ENCODE results near the gene MT1F.

The MT1F gene

DNA sequence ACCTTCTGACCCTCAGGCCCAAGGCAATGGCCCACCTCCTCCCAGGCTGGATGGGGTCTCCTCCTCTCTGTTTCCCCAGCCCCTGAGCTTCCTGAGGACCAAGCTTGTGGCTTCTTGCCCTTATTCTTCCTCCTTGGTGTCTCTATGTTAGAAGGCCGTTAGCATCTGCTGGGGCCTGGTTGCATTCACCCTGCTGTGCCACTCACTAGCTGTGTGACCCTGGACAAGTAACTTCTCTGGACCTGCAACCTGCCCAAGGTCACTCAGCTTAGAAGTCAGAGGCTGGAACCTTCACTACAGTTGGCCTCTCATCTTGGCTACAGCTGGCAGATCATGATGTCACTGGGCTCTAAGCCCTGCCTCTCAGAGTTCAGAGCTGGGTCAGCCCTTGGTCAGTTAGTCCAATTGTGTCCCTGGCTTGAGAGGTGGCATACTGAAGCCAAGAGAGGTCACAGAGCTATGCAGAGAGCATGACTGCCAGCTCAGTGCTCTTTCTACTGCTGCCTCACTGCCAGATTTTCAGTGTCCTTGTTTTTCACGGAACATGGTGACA is 46.4 kb upstream of the MT1F start:
- TF ChIP-seq, protein P1, sequence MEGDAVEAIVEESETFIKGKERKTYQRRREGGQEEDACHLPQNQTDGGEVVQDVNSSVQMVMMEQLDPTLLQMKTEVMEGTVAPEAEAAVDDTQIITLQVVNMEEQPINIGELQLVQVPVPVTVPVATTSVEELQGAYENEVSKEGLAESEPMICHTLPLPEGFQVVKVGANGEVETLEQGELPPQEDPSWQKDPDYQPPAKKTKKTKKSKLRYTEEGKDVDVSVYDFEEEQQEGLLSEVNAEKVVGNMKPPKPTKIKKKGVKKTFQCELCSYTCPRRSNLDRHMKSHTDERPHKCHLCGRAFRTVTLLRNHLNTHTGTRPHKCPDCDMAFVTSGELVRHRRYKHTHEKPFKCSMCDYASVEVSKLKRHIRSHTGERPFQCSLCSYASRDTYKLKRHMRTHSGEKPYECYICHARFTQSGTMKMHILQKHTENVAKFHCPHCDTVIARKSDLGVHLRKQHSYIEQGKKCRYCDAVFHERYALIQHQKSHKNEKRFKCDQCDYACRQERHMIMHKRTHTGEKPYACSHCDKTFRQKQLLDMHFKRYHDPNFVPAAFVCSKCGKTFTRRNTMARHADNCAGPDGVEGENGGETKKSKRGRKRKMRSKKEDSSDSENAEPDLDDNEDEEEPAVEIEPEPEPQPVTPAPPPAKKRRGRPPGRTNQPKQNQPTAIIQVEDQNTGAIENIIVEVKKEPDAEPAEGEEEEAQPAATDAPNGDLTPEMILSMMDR (IDR thresholded peaks at IDR 0.05; ENCODE audit: borderline replicate concordance, insufficient read depth, low read depth, low read length) = no peak
- H3K4me3 ChIP-seq (ENCODE audit: low read depth, low read length) = no peak overlapping the region

DNA sequence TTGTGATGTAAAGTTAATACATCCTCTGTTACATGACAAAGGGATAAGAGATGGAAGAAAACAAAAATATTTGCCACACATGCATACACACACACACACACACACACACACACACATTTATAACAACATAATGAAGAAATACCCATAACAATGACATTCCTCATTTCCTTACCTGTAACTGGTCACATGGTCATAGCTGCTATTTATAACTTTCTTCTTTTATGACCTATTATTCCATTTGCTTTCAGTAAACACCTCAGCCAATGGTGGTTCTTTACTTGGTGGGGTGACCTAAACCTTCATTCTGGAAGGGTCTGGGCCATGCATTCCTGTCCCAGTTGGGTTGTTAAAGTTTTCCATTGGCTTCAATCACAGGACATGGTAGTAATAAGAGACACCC is 44.1 kb upstream of the MT1F start:
- TF ChIP-seq, protein P1 (IDR thresholded peaks at IDR 0.05; ENCODE audit: borderline replicate concordance, insufficient read depth, low read depth, low read length) = no peak
- no peak overlapping the region for H3K4me3 ChIP-seq (ENCODE audit: low read depth, low read length)

DNA sequence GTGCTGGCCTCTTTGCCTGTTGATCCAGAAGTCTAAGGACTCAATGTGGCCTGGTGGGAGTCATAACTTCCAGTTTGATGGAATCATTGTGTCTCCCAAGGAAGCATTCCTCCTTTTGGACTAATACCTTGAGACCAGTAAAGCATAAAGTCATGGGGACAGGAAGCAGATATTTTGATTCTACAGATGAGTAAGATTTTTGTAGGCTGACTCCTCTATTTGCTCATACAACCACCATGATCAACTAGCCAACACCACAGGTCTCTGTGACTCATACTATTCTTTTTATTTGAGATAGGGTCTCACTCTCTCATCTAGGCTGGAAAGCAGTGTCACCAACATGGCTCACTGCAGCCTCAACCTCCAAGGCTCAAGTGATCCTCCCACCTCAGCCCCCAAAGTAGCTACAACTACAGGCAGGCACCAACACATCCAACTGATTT is 43.2 kb upstream of the MT1F start:
- TF ChIP-seq, protein P1 (IDR thresholded peaks at IDR 0.05; ENCODE audit: borderline replicate concordance, insufficient read depth, low read depth, low read length) = no peak
- H3K4me3 ChIP-seq (ENCODE audit: low read depth, low read length) = no peak overlapping the region

DNA sequence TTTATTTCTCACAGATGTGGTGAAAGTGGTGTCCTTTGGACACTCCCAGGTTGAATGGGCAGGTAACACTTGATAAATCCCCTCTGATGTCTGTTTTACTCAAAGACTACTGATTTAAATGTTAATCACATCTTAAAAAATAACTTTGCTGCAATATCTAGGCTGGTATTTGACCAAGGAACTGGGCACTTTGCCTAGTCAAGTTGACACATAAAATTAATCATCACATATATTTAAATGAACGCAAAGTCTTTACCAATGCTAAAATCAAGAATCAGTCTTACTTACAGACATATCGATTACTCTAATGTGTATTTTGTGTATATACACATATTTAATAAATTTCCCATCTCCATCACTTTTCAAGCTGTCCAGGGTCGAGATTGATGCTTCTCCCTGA is 42.4 kb upstream of the MT1F start:
- TF ChIP-seq, protein P1 (IDR thresholded peaks at IDR 0.05; ENCODE audit: borderline replicate concordance, insufficient read depth, low read depth, low read length) = no peak
- no peak overlapping the region for H3K4me3 ChIP-seq (ENCODE audit: low read depth, low read length)

DNA sequence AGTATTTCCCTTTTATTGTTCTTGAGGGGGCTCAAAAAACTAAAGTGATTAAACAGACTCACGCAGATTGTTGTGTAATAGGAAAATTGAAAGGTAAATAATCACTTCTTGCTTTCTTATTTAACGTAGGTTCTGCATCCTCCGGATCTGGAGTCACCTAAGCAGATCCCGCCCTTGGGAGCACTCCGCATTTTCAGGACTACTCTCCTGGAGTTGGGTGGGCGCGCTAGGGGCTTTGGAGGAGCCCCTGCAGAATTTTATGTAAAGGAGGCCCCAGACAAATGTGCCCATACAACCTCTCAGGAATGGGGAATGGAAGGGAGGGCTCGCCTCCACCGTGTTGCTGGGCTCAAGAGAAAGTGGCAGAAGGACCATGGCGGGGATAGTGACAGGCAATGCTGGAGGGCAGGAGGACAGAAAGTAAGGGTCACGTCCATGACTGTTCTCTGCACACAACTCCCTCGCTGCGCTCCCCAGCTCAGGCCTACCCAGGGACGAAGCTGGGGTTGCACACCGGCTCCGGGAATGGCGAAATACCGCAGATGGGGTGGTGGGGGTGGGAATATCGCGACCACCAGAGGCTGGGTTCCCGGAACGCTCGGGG is 41.0 kb upstream of the MT1F start:
- H3K4me3 ChIP-seq (ENCODE audit: low read depth, low read length) = no peak overlapping the region
- TF ChIP-seq, protein P1 (IDR thresholded peaks at IDR 0.05; ENCODE audit: borderline replicate concordance, insufficient read depth, low read depth, low read length) = no peak

DNA sequence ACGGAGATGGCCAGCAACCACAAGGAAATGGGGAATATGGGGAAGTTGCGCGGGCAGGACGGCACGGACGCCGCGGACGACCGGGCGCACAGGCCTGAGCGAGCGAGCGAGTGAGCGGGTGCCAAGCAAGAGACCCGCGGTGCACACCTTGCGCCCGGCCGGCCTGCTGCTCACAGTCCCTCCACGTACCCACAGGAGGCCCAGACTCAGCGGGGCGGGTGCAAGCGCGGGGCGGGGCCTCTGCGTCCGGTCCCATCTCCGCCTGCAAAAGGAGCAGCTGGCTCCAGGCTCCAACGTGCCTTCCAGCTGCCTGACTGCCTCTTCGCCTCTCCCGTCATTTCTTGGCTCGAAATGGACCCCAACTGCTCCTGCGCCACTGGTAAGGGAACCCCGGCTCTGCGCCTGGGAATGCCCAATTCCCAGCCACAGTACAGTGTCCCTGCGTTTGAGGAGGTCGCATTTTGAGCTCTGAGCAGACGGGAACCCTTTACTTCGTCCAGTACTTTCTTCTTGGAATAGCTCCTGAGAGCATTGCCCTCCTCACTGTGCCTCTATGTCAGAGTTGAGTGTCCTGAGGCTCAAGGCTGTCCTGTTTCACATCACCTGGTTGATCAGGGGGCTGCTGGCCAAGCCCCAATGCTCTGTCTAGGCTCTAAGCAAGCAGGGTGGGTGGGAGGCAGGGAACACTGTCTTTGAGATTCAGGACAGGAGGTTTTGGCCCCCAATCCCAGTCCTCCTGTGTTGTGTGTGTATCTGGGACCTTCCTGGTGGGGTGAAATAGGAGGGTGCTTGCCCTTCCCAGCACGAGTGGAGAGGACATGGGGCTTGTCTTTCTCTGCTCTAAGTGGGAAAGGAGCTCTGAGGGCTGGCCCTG is 40.3 kb upstream of the MT1F start:
- TF ChIP-seq, protein P1 (IDR thresholded peaks at IDR 0.05; ENCODE audit: borderline replicate concordance, insufficient read depth, low read depth, low read length) = no peak
- H3K4me3 ChIP-seq (ENCODE audit: low read depth, low read length) = no peak overlapping the region
